8988T (cell line): ENCODE measurements around the gene PNLIPRP2.

Source experiments
- DNase-seq: peaks from one replicate; pipeline ENCODE4 v3.0.0; 2011

The PNLIPRP2 gene

DNA sequence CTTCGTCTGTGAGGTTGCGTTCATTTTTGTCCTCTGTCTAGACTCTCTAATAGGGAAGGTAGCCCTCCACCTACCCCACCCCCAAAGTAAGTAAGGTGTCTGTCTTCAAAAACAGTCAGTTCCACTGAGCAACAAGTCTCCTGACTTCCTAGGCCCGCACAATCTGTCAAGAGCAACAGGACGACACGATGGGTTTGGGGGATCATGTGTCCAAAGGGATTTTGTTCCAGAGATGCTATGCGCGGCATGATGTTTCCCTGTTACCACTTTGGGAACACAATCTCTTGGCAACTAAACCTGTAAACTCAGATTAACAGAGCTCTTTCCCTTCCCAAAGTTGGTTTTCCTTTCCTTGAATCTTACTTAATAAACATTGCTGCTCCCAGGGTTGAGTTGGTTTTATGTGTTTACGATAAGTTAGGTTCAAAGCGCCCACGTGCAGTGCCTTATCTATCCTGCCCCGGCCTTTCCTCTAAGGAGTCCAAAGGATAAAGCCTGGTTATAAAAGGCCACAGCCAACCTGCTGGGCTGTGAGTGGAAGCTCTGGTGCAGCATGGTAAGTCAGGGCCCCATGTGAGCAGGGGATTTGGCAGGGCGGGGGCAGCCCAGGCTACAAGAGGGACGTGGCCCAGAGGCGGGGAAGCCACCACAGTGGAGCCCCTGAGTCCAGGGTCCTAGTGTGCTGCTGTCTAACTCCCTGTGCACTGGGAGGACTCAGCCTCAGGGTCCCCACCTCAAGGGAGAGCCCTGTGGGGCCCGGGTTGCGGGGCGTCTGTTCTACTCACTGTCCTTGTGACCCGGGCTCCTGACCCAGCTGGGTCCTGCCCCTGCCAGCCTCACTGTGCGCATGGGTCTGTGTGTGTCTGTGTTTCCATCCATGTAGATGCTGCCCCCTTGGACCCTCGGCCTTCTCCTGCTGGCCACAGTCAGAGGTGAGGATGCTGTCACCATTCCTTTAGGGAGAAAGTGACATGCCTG is at the start of gene PNLIPRP2:
Gene PNLIPRP2 (plus strand): TSS at position 531 of the 978 bp plus-strand sequence.
- DNase-seq, result no peak

DNA sequence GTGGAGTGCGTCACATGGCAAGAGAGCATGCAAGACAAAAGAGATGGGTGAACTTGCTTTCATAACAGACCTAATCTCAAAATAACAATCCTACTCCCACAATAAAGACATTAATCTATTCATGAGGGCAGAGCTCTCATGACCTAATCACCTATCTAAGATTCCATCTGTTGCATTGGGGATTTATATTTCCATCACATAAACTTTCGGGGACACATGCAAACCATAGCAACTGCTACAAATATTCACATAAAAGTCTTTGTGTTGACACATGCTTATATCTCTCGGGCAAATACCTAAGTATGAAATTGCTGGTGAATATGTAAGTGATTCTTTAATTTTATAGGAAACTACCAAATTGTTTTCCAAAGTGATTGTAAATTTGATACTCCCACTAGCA is 46.0 kb upstream of the PNLIPRP2 start:
- no peak for DNase-seq

DNA sequence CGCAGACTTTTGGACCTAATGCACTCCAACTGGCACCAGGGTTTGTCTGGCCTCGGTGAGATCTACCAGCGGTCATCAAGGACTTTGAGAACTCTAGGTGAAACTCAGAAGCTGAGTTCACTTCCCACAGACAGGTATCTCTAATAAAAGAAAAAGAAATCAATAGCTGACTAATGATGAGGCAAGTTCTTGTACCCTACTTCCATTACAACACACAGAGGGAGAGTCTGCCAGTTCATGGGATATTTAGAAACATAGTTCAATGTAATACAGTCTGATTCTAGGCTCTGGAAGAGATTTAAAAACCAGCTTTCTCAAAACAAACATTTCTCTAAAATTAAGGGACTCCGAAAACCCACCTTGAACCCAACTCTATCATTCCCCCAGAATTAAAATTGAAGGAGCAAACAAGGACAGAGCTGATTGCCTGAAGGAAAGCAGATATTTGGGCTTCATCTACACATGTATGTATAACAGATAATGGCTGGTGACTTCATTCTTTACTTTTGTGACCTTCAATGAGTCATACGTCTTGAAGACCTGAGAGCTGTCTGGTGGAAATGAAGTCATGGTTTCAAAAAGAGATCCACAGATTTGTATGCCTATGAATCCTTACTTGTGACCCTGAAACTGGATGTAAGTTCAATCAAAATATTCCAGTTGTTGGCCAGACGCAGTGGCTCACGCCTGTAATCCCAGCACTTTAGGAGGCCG is 32.7 kb upstream of the PNLIPRP2 start:
- DNase-seq, result no peak

DNA sequence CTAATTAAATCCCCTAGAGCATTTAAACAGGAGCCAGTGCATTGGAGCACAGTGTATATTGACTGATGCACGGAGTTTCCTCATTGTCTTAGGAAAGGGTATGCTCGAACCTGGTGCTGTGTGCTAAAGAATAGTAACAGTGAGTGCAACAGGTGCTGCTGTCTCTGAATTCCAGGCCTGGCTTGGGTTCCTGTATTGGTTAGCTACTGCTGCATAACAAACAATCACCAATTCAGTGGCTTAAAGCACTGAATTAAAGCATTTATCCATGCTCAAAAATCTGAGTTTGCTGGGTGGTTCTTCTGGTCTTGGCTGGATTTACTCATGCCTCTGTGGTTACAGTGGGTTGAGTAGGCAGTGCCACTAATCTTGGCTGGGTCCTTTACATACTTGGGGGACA is 31.8 kb upstream of the PNLIPRP2 start:
- no peak for DNase-seq

DNA sequence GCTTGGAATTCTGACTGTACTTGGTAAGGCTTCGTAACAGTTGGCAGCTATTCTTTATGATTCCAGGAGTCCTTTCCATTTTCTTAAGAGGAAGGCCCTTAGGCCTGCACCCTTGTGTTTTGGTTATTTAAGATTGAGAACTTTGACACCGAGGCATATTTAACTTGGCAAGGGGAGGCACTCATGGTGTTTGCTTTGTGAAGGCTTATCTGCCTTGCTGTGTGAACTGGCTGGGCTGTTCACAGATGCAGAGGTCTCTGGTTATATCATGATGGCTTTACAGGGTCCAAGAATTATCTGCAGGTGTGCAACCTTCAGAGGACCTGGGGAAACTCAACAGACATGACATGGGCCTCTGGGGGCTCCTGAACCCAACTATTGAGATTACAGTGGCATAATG is 30.8 kb upstream of the PNLIPRP2 start:
- no peak for DNase-seq

DNA sequence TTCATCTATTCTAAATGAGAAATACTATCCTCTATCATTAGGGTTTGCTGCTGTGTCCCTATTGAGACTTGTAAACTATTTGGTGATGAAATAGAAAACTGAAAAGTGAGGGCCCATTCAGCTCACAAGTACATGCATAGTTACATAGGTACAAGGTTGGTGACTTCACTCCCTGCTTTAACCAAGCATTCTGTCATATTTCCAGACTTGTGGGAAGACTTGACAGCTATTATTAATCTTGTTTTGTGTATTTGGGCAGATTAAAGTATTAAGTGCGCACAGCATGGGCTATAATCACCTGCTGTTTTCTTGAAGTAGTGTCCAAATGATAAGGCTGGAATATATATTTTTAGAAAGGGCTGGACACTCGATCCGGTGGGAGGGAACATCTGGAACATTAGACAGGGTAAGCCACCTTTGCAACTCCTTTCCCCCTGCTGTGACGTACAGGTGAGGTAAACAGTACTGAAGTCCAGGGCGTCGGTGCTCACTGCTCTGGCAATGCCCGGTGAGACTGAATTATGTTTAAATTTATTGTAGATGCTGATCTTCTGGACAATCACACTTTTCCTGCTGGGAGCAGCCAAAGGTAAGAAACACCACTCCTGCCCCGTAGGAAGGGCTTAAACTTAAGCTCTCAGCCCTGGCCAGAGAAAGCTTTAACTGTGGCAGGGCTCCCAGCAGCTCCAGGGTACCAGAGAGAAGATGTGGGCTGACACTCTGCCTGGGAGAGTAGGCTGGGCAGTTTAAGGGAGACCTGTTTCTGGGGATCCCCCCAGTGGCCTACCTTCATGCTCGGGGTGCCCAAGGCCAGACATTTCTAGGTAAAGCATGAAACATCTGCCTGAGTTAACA is 29.9 kb upstream of the PNLIPRP2 start, which contains the start of gene PNLIPRP1:
Gene PNLIPRP1 (plus strand): TSS at position 370 of the 855 bp plus-strand sequence. CDS start 171 bp downstream, at position 541.
- no peak for DNase-seq

DNA sequence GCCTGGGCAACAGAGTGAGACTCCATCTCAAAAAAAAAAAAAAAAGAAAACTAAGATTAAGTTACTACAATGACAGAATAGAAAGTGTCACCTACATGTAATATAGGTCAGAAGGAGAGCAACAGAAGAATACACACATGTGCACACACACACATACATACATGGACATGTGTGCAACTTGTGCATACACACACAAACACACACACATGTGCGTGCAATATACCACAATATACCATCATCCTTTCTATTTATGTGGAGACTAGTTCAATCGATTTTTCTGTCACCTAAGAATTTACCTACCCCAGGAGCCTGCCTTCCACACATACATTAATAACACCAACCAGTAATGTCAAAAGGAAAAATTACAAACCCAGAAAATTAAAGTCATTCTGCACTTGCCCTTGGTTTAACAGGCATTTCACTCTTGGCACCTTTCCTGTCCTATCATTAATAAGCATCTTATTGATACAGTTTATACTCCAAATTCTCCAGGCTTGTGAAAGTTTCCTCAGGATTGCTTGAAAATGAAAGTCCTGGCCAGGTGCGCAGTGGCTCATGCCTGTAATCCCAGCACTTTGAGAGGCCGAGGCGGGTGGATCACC is 27.5 kb upstream of the PNLIPRP2 start:
- no peak for DNase-seq

DNA sequence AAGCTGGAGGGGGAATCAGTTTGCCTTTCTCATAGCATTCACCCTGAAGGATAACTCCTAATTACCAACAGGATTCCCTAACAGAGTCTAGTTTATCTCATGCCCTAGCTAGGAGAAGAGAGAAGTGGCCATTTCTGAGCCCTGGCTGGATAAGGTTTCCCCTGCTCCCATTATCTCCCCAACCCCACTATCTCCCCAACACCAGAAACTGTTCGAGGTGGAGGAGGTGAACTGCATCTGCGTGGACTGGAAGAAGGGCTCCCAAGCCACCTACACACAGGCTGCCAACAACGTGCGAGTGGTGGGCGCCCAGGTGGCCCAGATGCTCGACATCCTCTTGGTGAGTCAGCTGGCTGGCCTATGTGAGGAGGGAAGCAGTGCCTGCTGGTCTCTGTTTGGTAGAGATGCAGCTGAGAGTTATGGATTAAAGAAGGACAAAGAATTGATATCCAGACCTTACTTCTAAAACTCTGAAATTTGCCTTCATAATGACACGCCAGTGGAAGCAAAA is 26.2 kb upstream of the PNLIPRP2 start:
- no peak for DNase-seq

DNA sequence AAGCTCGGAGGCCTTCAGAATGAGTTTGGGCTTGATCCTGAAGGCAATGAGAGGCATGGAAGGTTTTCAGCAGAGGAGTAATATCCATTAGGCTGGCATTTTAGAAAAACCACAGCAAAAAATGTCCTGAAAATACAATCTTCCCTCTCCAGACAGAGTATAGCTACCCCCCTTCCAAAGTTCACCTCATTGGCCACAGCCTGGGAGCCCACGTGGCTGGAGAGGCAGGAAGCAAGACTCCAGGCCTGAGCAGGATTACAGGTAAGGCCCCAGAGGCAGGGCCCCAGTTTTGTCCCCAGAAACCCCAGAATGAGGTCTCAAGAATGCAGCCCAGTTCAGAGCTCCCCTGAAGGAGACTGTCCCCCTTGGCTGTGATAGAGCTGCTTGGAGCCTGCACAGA is 24.7 kb upstream of the PNLIPRP2 start:
- DNase-seq, result no peak

DNA sequence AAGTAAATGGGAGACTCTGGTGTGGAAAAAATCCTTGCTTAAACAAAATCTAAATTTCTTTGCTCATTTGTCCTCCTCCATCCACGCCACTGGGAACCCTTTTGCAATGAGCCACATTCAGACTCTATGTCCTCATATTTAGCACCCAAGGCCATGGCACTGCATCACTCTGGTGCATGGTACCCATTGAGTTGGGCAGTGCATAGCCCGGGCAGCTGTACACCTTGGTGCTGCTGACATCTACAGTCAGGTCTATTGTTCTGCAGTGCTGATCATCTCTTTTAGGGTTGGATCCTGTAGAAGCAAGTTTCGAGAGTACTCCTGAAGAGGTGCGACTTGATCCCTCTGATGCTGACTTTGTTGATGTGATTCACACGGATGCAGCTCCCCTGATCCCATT is 23.2 kb upstream of the PNLIPRP2 start:
- no peak for DNase-seq

DNA sequence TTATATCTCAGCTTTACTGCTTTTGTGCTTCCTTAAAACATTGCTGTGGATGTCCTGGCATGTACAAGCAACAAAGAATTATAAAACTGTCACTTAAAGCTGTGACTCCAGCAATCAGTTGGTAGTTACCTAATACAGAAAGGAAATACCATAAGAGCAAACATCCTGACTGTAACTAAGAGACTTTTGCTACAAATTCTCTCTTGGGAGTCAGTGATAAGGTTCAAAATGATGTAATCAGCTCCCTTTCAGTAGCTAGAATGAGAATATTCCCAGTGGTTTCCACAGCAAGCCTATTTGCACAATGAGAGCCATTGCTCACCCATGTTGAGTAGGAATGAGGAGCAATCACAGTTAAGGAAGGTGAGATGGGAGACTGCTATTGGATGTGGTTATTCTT is 22.4 kb upstream of the PNLIPRP2 start:
- DNase-seq, result no peak

DNA sequence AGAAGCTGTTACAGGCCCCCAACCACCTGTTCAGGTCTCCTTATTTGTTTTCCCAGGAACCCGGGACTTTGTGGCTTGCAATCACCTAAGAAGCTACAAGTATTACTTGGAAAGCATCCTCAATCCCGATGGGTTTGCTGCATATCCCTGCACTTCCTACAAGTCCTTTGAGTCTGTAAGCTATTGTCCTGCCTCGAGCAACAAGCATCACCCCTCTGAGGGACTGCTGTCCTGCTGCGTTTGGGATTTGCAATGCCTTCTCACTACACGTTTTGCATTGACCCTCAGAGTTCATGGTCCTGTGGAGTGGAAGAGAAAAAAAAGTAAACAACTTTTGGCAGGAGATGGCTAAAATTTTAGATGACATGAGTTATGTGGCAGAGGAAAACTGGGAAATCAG is 20.8 kb upstream of the PNLIPRP2 start:
- no peak for DNase-seq

DNA sequence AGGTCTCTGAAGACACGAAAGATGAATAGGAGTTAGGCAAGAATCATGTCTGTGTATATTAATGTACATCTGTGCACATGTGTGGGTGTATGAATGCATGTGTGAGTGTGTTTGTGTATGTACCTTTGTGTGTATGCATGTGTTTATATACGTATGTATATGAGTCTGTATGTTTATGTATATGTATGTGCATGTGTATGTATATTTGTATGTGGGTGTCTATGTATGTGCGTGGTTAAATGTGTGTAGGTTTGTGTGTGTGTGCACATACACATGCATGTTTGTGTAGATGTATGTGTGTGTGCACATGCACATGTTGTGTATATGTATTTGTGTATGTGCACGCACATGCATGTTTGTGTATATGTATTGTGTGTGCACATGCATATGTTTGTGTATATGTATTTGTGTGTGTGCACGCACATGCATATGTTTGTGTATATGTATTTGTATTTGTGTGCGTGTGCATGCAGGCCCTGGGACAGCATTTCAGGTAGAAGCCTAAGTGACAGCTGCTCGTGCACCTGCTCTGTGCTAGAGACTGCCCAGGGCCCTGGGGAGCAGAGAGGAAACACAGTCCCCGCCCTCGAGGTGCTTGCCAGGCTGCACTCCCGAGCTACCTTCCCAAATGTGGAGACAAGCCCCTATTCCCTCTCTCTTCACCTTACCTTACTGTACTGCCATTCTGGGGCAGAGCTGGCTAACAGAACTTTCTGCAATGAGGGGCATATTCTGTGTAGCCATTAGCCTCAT is 17.9 kb upstream of the PNLIPRP2 start:
- DNase-seq, result no peak

DNA sequence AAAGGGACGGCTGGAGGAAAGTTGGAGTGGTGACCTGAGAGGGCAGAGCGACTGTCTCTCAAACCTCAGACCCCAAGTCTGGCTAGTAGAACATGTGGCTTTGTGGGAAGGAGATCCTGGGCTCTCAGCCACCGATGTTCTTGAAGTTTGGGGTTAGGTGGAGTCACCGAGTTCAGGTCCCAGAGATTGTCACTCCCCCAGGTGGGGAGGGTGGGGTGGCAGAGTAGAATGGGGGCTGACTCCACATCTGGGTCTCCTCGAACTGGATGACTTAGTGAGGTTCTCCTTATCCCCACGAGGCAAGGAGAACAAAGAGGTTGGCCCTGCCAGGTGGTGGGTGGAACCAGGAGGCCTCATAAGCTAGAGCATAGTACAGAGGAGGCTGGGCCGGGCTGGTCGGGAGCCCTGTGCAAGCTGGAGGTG is 14.7 kb upstream of the PNLIPRP2 start:
- no peak for DNase-seq

DNA sequence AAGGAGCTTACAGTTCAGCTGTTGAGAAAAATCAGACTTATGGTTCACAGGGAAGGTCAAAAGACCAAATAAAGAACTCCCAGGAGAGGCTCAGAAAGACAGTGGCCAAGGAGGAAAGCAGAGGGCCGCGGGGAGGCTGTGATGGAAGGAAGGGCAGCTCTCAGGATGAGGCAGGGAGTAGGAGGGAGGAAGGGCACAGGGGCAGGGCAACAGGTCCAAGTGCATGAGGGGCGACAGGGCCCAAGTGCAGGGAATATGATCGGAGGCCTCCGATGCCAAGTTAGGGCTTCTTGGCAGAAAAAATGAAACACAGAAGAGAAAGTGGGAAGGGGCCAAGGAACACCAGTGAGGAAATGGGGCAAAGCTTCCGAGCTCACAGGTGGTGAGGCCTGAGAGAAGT is 13.4 kb upstream of the PNLIPRP2 start:
- no peak for DNase-seq

DNA sequence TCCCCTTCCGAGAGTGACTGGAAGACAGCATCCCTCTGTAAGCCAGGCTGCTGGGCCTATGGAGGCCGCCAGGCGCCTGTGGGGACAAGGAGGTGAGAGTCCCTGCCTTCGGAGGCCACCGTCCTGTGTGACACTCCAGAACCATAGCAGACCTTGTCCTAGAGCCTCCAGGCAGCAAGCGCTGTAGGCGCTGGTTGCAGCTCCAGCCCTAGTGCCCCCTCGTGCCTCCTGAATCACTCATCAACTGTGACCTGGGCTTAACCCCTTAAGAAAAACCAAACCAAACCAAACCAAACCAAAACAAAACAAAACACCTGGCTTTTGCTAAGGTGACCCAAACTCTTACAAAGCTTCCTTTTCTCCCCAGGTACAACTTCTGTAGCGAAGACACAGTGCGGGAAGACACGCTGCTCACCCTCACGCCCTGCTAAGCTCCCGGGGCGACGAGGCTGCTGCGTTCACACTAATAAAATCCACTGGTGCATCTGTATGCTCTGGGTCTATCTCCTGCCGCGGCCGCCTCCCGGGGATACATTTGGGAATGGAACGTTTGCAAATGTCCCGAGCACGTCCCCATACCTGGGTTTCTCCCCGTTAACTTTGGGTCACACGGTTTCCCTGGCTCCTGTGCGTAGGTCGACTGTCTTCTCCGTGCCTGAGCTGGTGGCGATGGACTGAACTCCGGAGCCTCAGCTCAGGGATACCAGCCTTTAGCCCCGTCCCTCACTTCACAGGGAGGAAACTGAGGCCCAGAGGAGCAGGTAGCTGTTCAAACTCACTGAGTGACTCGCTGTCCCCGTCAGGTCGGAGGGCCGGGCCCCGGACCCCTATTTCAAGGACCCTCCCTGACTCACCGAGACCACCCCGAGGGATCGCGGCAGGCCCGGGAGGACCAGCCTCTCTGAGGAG is 11.8 kb upstream of the PNLIPRP2 start:
- no peak for DNase-seq

DNA sequence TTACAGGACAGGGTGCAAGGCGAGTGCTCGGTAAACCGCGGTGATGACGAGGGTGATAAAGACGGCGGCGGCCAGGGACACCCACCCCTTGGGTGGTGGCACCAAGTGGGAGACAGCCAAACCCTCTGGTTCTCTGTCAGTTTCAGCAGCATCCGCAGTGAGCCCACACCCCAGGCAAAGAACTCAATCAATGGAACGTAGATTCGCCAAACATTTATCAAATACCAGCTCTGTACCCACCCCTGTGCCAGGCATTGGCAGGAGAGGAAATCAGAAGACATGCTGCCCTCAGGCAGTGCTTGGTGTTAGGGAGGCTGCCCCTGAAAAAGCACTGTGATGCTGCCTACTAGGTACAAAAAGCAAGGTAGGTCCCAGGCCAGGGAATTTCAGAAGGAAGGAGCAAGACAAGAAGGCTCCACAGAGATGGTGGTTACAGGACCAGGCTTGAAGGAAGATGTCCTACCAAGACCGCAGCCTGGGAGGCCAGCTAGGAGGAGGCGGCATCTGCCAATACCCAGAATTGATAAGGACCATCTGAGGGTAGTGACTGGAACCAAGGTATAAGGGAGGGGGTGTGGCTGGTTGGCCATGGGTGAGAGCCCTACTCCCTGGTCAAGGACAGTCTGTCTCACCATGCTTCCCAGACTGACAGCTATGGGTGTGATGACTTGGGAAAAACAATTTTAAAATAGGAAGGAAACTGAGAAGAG is 10.2 kb upstream of the PNLIPRP2 start:
- DNase-seq, result no peak

DNA sequence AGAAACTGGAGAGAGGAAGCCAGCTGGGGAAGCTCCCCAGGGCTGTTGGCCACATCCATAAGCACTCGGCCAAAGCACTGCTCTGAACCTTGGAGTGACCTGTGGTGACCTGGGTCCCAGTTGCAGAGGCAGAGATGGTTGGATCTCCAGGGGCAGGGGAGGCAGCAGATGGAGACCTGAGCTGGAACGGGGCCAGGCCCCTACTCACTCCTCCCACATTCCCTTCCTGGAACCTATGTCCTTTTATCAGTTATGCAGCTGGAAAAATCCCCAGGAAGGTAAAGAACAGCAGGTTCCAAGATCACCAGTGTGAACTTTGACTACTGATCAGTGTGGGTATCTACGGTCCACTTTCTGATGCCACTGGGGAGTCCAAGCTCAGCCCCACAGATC is 9.6 kb upstream of the PNLIPRP2 start:
- DNase-seq, result no peak

DNA sequence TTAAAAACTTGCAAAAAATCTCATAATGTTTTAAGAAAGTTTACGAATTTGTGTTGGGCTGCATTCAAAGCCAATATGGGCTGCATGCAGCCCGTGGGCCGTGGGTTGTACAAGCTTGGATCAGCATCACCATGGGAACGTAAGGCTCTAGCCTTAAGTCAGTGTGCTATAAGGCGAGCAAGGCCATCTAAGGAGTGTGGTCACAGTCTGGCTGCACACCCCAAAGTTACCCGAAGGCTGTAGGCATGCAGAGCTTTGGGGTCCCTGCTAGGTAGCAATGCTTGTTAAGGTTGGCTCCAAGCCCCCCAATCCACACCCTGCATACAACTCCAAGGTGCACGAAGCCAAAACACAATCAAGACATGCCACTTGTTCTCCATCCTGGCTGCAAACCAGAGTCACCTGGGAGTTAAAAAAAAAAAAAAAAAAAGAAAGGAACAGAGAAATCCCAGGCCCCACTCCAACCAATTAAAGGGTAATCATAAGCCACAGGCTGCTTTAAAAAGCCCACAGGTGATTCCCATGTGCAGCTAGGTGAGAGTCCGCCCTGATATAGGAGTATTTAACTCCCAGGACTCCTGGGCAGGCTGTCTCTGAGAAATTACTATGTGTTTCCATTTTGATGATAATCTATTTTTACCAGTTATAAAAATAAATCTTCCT is 8.5 kb upstream of the PNLIPRP2 start:
- no peak for DNase-seq
